Heart left ventricle (tissue), 16 donors: Measurements from ENCODE around the gene HMG20A. TPM values are rescaled to one million over a fixed set of nuclear protein-coding genes. Genes with fewer than 3 reads are reported as not detected.
A peak's percentile ranks its signal among the peaks of the same experiment; 100 is the strongest.

Source experiments
- ATAC-seq, 4 donors: fragments of 200-7000 bp; cut with Tn5 transposase; one replicate each; pipeline ENCODE4 v1.9.1; 2020 to 2022; ENCODE audit warnings: moderate library complexity in 4 of 4, mild to moderate bottlenecking in 3 of 4, moderate number of reproducible peaks in 1 of 4
- DNase-seq, 5 donors: peaks; one replicate each; pipeline ENCODE4 v3.0.0-alpha.2; 2020
- H3K27ac ChIP-seq, 12 donors: fragments of 200-600 bp; sonication (generic) in 4 of 12; one replicate each; pipeline versions ENCODE4 v1.5.0 to v1.8.0; 2016 to 2022; ENCODE audit warnings: mild to moderate bottlenecking in 2 of 12
- H3K27me3 ChIP-seq, 9 donors: fragments of 200-600 bp; sonication (generic) in 2 of 9; one replicate each; pipeline versions ENCODE4 v1.5.1 to v1.8.0; 2016 to 2022; ENCODE audit warnings: mild to moderate bottlenecking in 3 of 9
- H3K36me3 ChIP-seq, 9 donors: fragments of 200-600 bp; sonication (generic) in 2 of 9; one replicate each; pipeline versions ENCODE4 v1.5.0 to v1.8.0; 2018 to 2022; ENCODE audit warnings: mild to moderate bottlenecking in 2 of 9
- H3K4me1 ChIP-seq, 12 donors: fragments of 200-600 bp; sonication (generic) in 4 of 12; one replicate each; pipeline versions ENCODE4 v1.5.0 to v1.8.0; 2016 to 2022; ENCODE audit warnings: mild to moderate bottlenecking in 3 of 12
- H3K4me3 ChIP-seq, 12 donors: fragments of 200-600 bp; sonication (generic) in 4 of 12; one replicate each; pipeline versions ENCODE4 v1.5.0 to v1.8.0; 2017 to 2022; ENCODE audit warnings: mild to moderate bottlenecking in 9 of 12, moderate library complexity in 4 of 12
- H3K9me3 ChIP-seq, 12 donors: fragments of 200-600 bp; sonication (generic) in 4 of 12; one replicate each; pipeline versions ENCODE4 v1.5.0 to v1.8.0; 2016 to 2022; ENCODE audit warnings: mild to moderate bottlenecking in 1 of 12
- CTCF ChIP-seq, 12 donors: fragments of 200-600 bp; sonication (generic) in 4 of 12; IDR thresholded peaks; one replicate each; pipeline versions ENCODE4 v1.5.0 to v1.8.0; 2018 to 2022; ENCODE audit warnings: antibody characterized with exemption in 12 of 12, mild to moderate bottlenecking in 5 of 12
- POLR2A ChIP-seq, 2 donors: fragments of 450-650 bp; IDR thresholded peaks; one replicate each; pipeline ENCODE4 v1.6.1; 2017; ENCODE audit warnings: antibody characterized with exemption in 2 of 2, mild to moderate bottlenecking in 2 of 2, moderate library complexity in 2 of 2
- WGBS, 4 donors: extraction: QIAGEN DNeasy Blood & Tissue Kit in 2 of 4; methylation state at CpG; one replicate each; pipeline versions ENCODE4 v1.1.5 to v1.1.7; 2013 to 2018; 5-methylcytosine and 5-hydroxymethylcytosine counted together
- intact Hi-C, 10 donors: fragments of 100-400 bp; cut with DNase I; formaldehyde crosslinking; loops; one replicate each; pipeline versions ENCODE4 v1.11.1 to v1.14.2; 2022
- polyA plus RNA-seq, 2 donors: library from polyadenylated mRNA; stranded (reverse); fragments of 200-250 nt; gene quantifications; one replicate each; pipeline ENCODE4 v1.2.3, GENCODE V29; 2013
- total RNA-seq, 9 donors: library from RNA; depleted of rRNA in 2 of 9; stranded (reverse); fragments of >200 nt in 2 of 9; fragmentation: NEBNext Ultra II Directional in 3 of 9; extraction: Animal tissue kit (Norgen Biotek cat#: 25700) in 3 of 9; gene quantifications; one replicate each; pipeline versions ENCODE4 v1.1.0 to v1.2.4, GENCODE V29; 2016 to 2023
- donor health status: ischemic (EF 13 %, LVEDD 7.1; RV severe dilation, severe dysfunction).
- donor health status: healthy with polysubstance abuse.
- donor health status: DM: no; HTN: yes; CAD: no.
- donor health status: DM: no; HTN: no; CAD: no.
- donor health status: ischemic (EF 25% LVEDD 6.9; RV normal size, moderate dysfunction).
- donor health status: ischemic (EF 25% LVEDD 5.7; RV mildly dilated, moderate dysfunction).
- donor health status: healthy.
- donor health status: DM: yes; HTN: yes; CAD: no.
- donor health status: ischemic (EF 35%, LVEDD 5.7; RV mildly dilated, moderate dysfunction).
- donor health status: nonischemic (EF 11% LVEDD 7.7; RV severe dilation, severe dysfunction).
- donor health status: DM: yes; HTN: yes; CAD: no.
- donor health status: PGD.
- donor health status: ischemic (EF 29% LVEDD 5.4; RV normal size, mild dysfunction).
- donor health status: nonischemic (EF 23%, LVEDD 6.1; RV moderate dilation, normal function).

The HMG20A gene
- total and polyA plus RNA-seq, 11 donors, result 14.8 to 54.1 (median 32.0) TPM

- 89 to 92% (median 90%) methylated on average over 7 of the region's 7 CpGs for WGBS, 4 donors
- intact Hi-C loops, result loop anchor here in 2 of 10 donors (5.0 to 10.0 kb wide), 3 partner anchors 35 to 388 kb away; no protein-coding TSS in a partner anchor
- no peak for DNase-seq
- peaks cover 3 to 74% (median 51%) of the 10 kb centered on the region in 12 donors for H3K4me1 ChIP-seq
- H3K9me3 ChIP-seq, result no peaks in the 10 kb centered on the region
- no peaks in the 10 kb centered on the region for H3K36me3 ChIP-seq
- no peak overlapping the region for H3K4me3 ChIP-seq
- no peak overlapping the region for H3K27ac ChIP-seq
- H3K27me3 ChIP-seq, result no peaks in the 10 kb centered on the region
- no peak for ATAC-seq
- TF ChIP-seq CTCF (IDR thresholded peaks at IDR 0.05) (no peak), POLR2A (IDR thresholded peaks at IDR 0.05) (no peak)
These were observed 81.8 kb downstream of the HMG20A start for GRCh38 chr15:77502379-77503095.

GRCh38 chr15:77503240-77503639 is 82.6 kb downstream of the HMG20A start:
- Histone ChIP-seq H3K4me3 (no peak overlapping the region), H3K4me1 (peaks cover 6 to 74% (median 50%) of the 10 kb centered on the region in 12 donors), H3K9me3 (no peaks in the 10 kb centered on the region), H3K27ac (no peak overlapping the region), H3K27me3 (no peaks in the 10 kb centered on the region), H3K36me3 (no peaks in the 10 kb centered on the region)
- ATAC-seq (no peak), DNase-seq (no peak)
- intact Hi-C loops, result loop anchor here in 2 of 10 donors (5.0 to 10.0 kb wide), 3 partner anchors 34 to 388 kb away; no protein-coding TSS in a partner anchor
- TF ChIP-seq POLR2A (IDR thresholded peaks at IDR 0.05), result no peak
- no peak for TF ChIP-seq CTCF (IDR thresholded peaks at IDR 0.05)

GRCh38 chr15:77503764-77504163 is 83.1 kb downstream of the HMG20A start:
- DNase-seq, result no peak
- H3K4me3 ChIP-seq, result no peak overlapping the region
- TF ChIP-seq POLR2A (IDR thresholded peaks at IDR 0.05) (no peak), CTCF (IDR thresholded peaks at IDR 0.05) (no peak)
- no peaks in the 10 kb centered on the region for H3K36me3 ChIP-seq
- H3K9me3 ChIP-seq, result no peaks in the 10 kb centered on the region
- H3K27me3 ChIP-seq, result no peaks in the 10 kb centered on the region
- 88 to 97% (median 92%) methylated on average over 6 of the region's 6 CpGs for WGBS, 4 donors
- intact Hi-C loops, result loop anchor here in 2 of 10 donors (5.0 to 10.0 kb wide), 3 partner anchors 34 to 389 kb away; no protein-coding TSS in a partner anchor
- peaks cover 8 to 74% (median 50%) of the 10 kb centered on the region in 12 donors for H3K4me1 ChIP-seq
- H3K27ac ChIP-seq, result no peak overlapping the region
- ATAC-seq, result no peak

- peak in 1 of 5 donors; percentile 50 for DNase-seq
- Histone ChIP-seq H3K9me3 (no peaks in the 10 kb centered on the region), H3K4me1 (peaks cover 8 to 74% (median 50%) of the 10 kb centered on the region in 12 donors), H3K27ac (no peak overlapping the region), H3K36me3 (no peaks in the 10 kb centered on the region), H3K27me3 (no peaks in the 10 kb centered on the region), H3K4me3 (no peak overlapping the region)
- no peak for ATAC-seq
- TF ChIP-seq POLR2A (IDR thresholded peaks at IDR 0.05) (no peak), CTCF (IDR thresholded peaks at IDR 0.05) (no peak)
- intact Hi-C loops, result loop anchor here in 2 of 10 donors (5.0 to 10.0 kb wide), 3 partner anchors 33 to 390 kb away; no protein-coding TSS in a partner anchor
- WGBS, 4 donors, result 82 to 92% (median 90%) methylated on average over 7 to 8 of the region's 8 CpGs
These were observed 83.6 kb downstream of the HMG20A start for GRCh38 chr15:77504306-77504705.
